SW480 (cell line): ENCODE measurements around the gene KIAA1328.
"Not testable (repeated sequence)": the region's sequence is repeated elsewhere in the genome, so short reads cannot be mapped to it uniquely, and the experiment has no call there.

Experiments used
- DNase-seq: peaks from one replicate; pipeline ENCODE4 v3.0.0-alpha.2; 2016; ENCODE audit warnings: low spot score

Gene KIAA1328

DNA sequence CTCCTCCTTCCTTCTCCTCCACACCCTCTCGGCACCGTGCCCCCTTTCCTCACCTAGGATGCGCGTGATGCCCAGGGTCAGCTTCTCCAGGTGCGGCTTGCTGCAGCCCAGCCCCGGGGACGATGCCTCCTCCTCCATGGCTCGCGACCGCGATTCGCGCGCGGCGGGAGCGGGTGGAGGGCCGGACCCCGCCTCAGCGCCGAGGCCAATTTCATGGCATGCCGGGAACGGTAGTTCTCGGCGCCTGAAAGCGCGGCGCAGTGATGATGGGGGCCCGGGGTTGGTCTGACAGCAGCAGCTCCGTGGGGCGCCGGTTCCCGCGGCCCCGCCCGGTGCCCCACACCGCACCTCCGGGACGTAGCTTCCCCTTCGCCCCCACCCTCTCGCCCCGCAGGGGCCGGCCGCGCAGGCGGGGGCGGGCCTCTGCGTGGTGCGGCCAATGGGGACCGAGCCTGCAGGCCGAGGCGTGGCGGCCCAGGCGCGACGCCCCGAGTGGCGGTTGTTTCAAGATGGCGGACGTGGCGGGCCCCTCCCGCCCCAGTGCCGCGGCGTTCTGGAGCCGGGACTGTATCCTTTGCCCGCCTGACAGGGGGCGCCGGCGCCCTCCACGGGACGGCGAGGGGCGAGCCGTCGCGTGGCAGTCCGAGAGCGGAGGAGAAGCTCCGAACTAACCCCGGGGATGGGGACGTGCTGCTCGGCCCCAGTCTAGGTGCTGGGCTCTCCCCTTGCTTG lies at the start of gene KIAA1328, which contains the start of gene TPGS2:
Gene KIAA1328 (plus strand): TSS at position 498 of the 732 bp plus-strand sequence. CDS start 12 bp downstream, at position 510.
Gene TPGS2 (minus strand): TSS at position 373 of the 732 bp plus-strand sequence. CDS start 235 bp downstream, at position 138.
- DNase-seq, result peak; percentile 68

DNA sequence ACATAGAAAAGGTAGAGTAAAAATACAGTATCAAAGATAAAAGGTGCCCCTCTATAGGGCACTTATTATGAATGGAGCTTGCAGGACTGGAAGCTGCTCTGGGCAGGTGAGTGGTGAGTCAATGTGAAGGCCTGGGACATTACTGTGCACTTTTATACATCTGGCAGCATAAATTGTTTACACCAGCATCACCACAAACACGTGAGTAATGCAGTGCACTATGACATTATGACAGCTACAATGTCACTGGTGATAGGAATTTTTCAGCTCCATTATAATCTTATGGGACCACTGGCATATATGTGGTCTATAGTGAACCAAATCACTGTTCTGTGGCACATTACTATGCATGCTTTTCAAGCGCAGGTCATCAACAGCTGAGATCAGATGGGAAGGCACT lies 48.2 kb upstream of the KIAA1328 start:
- peak; percentile 42 for DNase-seq

- DNase-seq, result no peak
Observed at GRCh38 chr18:36782710-36783109, 46.2 kb upstream of the KIAA1328 start.

- no peak for DNase-seq
Observed at GRCh38 chr18:36783792-36784191, 45.1 kb upstream of the KIAA1328 start.

DNA sequence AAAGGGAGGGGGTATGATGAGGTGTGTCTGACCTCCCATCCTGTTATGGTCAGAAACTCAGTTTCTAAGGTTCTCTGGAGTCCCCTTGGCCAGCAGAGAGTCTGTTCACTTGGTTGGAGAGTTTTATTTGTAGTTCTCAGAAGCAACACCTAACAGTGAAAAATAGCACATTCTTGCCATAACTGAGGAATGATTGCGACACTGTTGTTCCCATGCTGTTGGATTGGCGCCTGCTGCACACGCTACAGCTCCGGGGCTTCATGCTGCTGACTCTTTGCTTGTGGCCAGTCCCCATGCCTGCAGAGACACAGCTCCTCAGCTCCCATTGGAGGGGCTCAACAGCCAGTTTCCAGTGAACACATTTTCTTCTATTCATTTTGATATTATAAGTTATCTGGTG lies 42.2 kb upstream of the KIAA1328 start:
- DNase-seq, result no peak

GRCh38 chr18:36792634-36793283 lies 36.2 kb upstream of the KIAA1328 start:
- no peak for DNase-seq

DNA sequence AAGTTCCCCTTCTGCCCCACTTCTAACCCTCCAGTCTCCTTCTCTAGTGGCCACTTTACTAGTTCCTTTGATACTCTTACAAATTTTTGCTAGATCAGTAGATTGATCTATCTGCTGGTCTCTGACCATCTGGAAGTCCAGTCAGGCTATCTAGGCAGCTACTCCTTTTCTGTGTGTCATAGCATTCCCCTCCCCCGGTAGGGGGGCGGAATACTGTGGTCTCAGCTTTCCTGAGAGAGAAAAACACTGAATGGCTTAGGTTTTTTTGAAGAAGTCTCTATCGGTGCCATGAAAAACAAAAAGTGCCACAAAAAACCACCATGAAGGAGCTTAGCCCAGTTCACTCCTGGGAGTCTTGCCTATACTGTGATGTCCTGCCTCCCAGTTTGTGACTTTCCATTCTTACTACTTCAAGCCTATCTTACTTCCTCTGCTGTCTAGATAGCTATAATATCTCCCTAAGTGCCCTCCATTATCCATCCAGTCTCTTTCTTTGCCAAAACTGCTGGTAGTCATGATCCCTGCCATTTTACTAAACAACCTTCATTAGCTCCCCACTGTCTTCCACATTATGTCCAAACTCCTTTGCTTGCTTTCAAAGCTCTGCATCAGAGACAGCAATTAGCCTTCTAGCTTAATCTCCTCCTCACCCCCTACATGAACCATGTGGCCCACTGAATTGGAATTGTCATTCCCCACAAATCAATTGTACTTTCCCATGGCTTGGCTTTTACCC lies 30.0 kb upstream of the KIAA1328 start:
- DNase-seq, result no peak

GRCh38 chr18:36805105-36805504 lies 23.8 kb upstream of the KIAA1328 start:
- DNase-seq, result no peak

DNA sequence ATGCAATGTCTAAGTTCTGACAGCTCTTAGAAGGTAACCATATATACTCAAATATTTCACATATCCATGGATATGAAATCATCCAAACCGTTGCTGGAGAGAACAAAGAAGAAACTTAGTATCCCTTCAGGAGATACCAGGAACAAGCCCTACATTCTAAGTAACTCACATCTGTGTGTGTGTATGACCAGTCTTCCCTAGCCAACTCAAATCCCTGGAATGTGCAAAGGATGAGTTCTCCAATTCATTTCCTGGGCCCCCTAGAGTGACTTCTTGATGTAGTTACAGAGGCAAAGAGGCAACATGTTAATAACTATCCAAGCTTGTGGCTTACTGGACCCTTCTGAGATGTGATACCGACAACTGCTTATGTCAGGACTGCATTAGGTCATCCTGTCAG lies 20.2 kb upstream of the KIAA1328 start:
- no peak for DNase-seq

DNA sequence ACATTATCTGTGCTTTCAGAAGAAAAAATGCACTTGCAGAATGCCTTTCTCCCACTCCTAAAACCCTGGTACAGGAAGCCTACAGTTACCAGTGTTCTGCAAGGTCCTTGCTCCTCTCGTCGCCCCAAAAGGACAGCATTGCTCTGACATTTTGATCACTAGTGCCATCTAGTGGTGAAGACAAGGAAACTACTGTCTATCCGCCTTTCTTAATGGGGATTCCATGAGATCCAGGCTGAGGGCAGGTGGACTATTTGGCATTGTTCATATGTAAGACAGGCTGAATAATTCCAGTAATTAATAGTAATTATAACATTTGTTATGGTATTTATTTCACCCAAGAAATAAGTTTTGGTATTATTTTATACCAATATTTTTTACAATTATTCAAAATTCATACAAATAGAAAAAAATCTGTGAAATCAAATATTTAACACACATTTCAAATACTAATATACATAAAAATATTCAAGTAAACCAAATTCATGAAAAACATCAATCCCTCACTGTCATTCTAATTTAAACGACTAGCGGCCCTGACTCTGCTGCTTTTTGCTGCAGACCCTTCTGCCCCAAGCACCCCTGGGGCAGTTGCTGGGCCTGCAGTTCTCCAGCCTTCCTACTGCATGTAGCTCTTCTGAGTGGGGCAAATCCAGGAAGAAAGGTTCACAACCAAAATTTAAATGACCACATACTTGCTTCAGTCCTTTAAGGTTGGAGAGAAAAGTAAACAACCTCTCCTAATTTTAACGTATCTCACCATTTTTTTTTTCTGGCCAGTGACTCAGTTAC lies 19.1 kb upstream of the KIAA1328 start:
- peak; percentile 57 for DNase-seq

GRCh38 chr18:36811430-36811829 lies 17.5 kb upstream of the KIAA1328 start:
- no peak for DNase-seq

DNA sequence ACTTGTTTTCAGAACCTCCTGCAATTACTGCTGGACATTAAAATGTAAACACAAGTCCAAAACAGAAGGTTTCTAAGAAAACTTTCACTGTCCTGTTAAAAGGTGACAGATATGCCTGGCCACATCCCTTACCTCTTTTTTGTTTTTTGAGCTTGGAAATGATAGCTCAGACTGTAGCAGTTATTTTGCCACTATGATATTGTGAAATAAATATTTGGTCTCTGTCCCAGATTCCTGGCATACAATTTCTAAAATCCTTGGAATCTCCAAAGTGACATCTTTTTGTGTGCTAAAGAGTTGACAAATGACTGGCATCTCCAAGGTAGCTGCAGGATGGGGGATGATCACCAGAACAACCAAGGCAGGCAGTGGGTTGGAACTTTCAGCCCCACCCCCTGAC lies 17.0 kb upstream of the KIAA1328 start:
- no peak for DNase-seq

DNA sequence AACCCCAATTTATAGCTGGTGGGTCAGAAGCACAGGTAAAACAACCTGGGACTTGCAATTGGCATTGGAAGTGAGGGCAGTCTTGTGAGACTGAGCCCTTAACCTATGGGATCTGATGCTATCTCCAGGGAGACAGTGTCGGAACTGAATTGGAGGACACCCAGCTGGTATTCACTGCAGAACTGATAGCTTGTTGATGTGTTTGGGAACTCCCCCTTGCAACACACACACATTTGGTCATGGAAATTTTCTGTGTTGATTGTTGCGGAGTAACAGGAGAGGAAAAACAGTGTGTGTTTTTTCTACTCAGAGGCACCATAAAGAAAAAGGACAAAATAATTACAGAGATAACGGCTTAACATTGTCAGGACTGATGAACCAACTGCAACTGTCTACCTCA lies 16.2 kb upstream of the KIAA1328 start:
- no peak for DNase-seq

DNA sequence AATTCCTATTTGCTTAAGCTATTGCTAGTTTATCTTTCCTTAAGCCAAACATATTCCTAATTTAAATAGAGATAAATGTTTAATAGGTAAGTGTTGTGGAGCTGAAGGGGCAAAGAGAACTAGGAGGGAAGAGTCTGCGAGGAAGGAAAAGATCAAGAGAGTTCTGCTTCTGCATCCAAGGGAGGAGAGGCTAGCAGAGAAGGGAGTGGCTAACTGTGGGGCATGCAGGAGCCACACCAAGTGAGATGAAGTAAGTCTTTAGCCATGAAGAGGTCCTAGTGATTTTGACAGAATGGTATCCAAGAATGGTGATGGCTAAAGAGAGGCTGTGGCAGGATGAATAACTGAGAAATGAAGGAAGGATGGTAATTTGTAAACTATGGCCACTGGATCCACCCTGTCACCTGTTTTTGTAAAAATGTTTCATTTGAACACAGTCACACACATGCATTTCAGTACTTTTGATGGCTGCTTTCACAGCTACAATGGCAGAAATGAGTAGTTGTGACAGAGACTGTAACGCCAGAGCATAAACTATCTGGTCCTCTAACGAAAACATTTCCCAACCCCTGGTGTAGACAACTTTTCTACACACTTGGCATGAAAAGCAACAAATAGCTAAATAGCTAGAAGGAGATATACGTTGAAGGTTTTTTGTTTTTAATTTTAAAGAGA lies 15.7 kb upstream of the KIAA1328 start:
- DNase-seq, result no peak

- DNase-seq, result no peak
Observed at GRCh38 chr18:36813824-36814223, 15.1 kb upstream of the KIAA1328 start.

- DNase-seq, result no peak
Observed at GRCh38 chr18:36814994-36815393, 13.9 kb upstream of the KIAA1328 start.

- not testable (repeated sequence) for DNase-seq
Observed at GRCh38 chr18:36816096-36816495, 12.8 kb upstream of the KIAA1328 start.

- no peak for DNase-seq
Observed at GRCh38 chr18:36817039-36817438, 11.9 kb upstream of the KIAA1328 start.

- DNase-seq, result no peak
Observed at GRCh38 chr18:36818652-36819051, 10.3 kb upstream of the KIAA1328 start.

DNA sequence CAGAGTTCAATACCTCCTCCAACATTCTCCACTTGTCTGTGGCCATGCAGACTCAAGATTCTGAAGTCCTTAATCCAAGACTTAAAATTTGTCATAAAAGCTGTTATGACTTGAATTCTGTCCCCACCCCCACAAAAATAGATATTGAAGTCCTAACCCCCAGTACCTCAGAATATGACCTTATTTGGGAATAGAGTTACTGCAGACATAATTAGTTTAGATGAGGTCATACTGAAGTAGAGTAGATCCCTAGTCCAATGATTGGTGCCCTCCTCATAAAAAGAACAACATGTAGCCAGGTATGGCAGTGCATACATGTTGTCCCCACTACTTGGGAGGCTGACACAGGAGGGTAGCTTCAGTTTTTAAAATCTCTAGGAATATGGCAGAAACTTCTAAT lies 9.3 kb upstream of the KIAA1328 start:
- no peak for DNase-seq

- DNase-seq, result no peak
Observed at GRCh38 chr18:36821681-36822080, 7.2 kb upstream of the KIAA1328 start.
